Mesenchymal stem cell (in vitro differentiated cells and primary cell): ENCODE data around the gene RB1.

Source experiments
- DNase-seq: peaks from one replicate; pipeline ENCODE4 v3.0.0-alpha.2; 2013
- H2AFZ ChIP-seq: one replicate; pipeline ENCODE4 v1.6.1; 2013; ENCODE audit warnings: low read depth, mild to moderate bottlenecking, control low read depth, inconsistent platforms, low read length, moderate library complexity
- H2AK5ac ChIP-seq: 2 replicates; pipeline ENCODE4 v1.6.1; 2013; ENCODE audit warnings: low read length, moderate library complexity, mild to moderate bottlenecking, inconsistent platforms; ENCODE audit not compliant: severe bottlenecking
- H2BK120ac ChIP-seq: one replicate; pipeline ENCODE4 v1.6.1; 2013; ENCODE audit warnings: low read depth, mild to moderate bottlenecking, inconsistent platforms, low read length, moderate library complexity
- H2BK12ac ChIP-seq, 2 experiments: one replicate each; pipeline ENCODE4 v1.6.1; 2013; ENCODE audit warnings: inconsistent platforms in 2 of 2, low read length in 2 of 2, mild to moderate bottlenecking in 2 of 2, moderate library complexity in 2 of 2, control low read depth in 1 of 2
- H2BK15ac ChIP-seq: one replicate; pipeline ENCODE4 v1.6.1; 2013; ENCODE audit warnings: mild to moderate bottlenecking, low read depth, inconsistent platforms; ENCODE audit not compliant: poor library complexity, severe bottlenecking
- H2BK5ac ChIP-seq: 2 replicates; pipeline ENCODE4 v1.6.1; 2013; ENCODE audit warnings: low read depth, mild to moderate bottlenecking, low read length, control low read depth, inconsistent platforms; ENCODE audit not compliant: poor library complexity, severe bottlenecking
- H3K14ac ChIP-seq, 2 experiments: one replicate each; pipeline ENCODE4 v1.6.1; 2013; ENCODE audit warnings: inconsistent platforms in 2 of 2, low read length in 2 of 2, control low read depth in 1 of 2, mild to moderate bottlenecking in 1 of 2, moderate library complexity in 1 of 2
- H3K18ac ChIP-seq, 2 experiments: one replicate each; pipeline ENCODE4 v1.6.1; 2013; ENCODE audit warnings: inconsistent platforms in 2 of 2, low read length in 2 of 2, control low read depth in 1 of 2, low read depth in 1 of 2, mild to moderate bottlenecking in 1 of 2
- H3K23ac ChIP-seq, 2 experiments: one replicate each; pipeline ENCODE4 v1.6.1; 2013; ENCODE audit warnings: inconsistent platforms in 2 of 2, low read length in 2 of 2, mild to moderate bottlenecking in 2 of 2, moderate library complexity in 2 of 2, control low read depth in 1 of 2
- H3K27ac ChIP-seq: 2 replicates; pipeline ENCODE4 v1.5.1; 2013; ENCODE audit warnings: mild to moderate bottlenecking, moderate library complexity, low read length, control low read depth, inconsistent platforms; ENCODE audit not compliant: poor library complexity, severe bottlenecking
- H3K27me3 ChIP-seq, 2 experiments: 2 replicates each; pipeline versions ENCODE4 v1.6.1 to v1.7.0; 2013; ENCODE audit warnings: low read length in 2 of 2, mild to moderate bottlenecking in 2 of 2, moderate library complexity in 2 of 2, control low read depth in 1 of 2, inconsistent platforms in 1 of 2; ENCODE audit not compliant: control insufficient read depth in 1 of 2, insufficient read depth in 1 of 2
- H3K36me3 ChIP-seq, 2 experiments: 2 replicates each; pipeline versions ENCODE4 v1.6.1 to v1.7.0; 2013; ENCODE audit warnings: low read length in 2 of 2, control low read depth in 1 of 2, inconsistent platforms in 1 of 2, low read depth in 1 of 2, mild to moderate bottlenecking in 1 of 2; ENCODE audit not compliant: insufficient read depth in 2 of 2, control insufficient read depth in 1 of 2
- H3K4ac ChIP-seq, 2 experiments: one replicate each; pipeline ENCODE4 v1.6.1; 2013; ENCODE audit warnings: inconsistent platforms in 2 of 2, low read length in 2 of 2, mild to moderate bottlenecking in 2 of 2, moderate library complexity in 2 of 2, control low read depth in 1 of 2, low read depth in 1 of 2
- H3K4me1 ChIP-seq: 2 replicates; pipeline ENCODE4 v1.6.1; 2013; ENCODE audit warnings: low read depth, low read length, control low read depth; ENCODE audit not compliant: control insufficient read depth, insufficient read depth
- H3K4me2 ChIP-seq: 2 replicates; pipeline ENCODE4 v1.6.1; 2013; ENCODE audit warnings: low read length, mild to moderate bottlenecking, inconsistent platforms; ENCODE audit not compliant: poor library complexity, severe bottlenecking
- H3K4me3 ChIP-seq, 2 experiments: 2 replicates each; pipeline versions ENCODE4 v1.5.1 to v1.7.0; 2013; ENCODE audit warnings: low read length in 2 of 2, mild to moderate bottlenecking in 2 of 2, control low read depth in 1 of 2, low read depth in 1 of 2; ENCODE audit not compliant: insufficient read depth in 1 of 2
- H3K79me1 ChIP-seq: replicated peaks from 2 replicates; pipeline ENCODE4 v1.6.1; 2013; ENCODE audit warnings: mild to moderate bottlenecking, control low read depth, low read length, inconsistent platforms; ENCODE audit not compliant: poor library complexity, severe bottlenecking
- H3K9ac ChIP-seq: 2 replicates; pipeline ENCODE4 v1.7.0; 2013; ENCODE audit warnings: mild to moderate bottlenecking, low read length, moderate library complexity
- H3K9me3 ChIP-seq: 2 replicates; pipeline ENCODE4 v1.7.0; 2013; ENCODE audit warnings: mild to moderate bottlenecking, low read length; ENCODE audit not compliant: control insufficient read depth
- H4K8ac ChIP-seq: one replicate; pipeline ENCODE4 v1.6.1; 2013; ENCODE audit warnings: inconsistent platforms, mild to moderate bottlenecking, low read length, moderate library complexity
- H4K91ac ChIP-seq: one replicate; pipeline ENCODE4 v1.6.1; 2013; ENCODE audit warnings: mild to moderate bottlenecking, low read length, inconsistent platforms
- WGBS: methylation state at CpG from one replicate; pipeline ENCODE4 v1.1.7; 2013; ENCODE audit warnings: mixed read lengths; 5-methylcytosine and 5-hydroxymethylcytosine counted together

RB1 gene

GRCh38 chr13:48431431-48431830 lies 127.9 kb downstream of the RB1 start:
- no peak overlapping the region for H3K4me2 ChIP-seq
- 86% methylated on average over 3 of the region's 5 CpGs for WGBS

GRCh38 chr13:48431987-48432615 lies 128.6 kb downstream of the RB1 start:
- H2BK5ac ChIP-seq, result no peak overlapping the region
- no peak overlapping the region for H3K4ac ChIP-seq
- no peak overlapping the region for H4K91ac ChIP-seq
- no peak overlapping the region for H2BK12ac ChIP-seq
- H3K27ac ChIP-seq, result peak overlapping the region; percentile 69
- H2BK15ac ChIP-seq, result no peak overlapping the region
- H3K23ac ChIP-seq, result no peak overlapping the region
- H3K18ac ChIP-seq, result no peak overlapping the region
- no peak overlapping the region for H2BK120ac ChIP-seq
- H3K4me1 ChIP-seq, result no peaks in the 10 kb centered on the region
- no peaks in the 10 kb centered on the region for H3K9me3 ChIP-seq
- H3K36me3 ChIP-seq, result peaks cover 0 to 5% of the 10 kb centered on the region in 2 experiments
- H3K14ac ChIP-seq, result no peak overlapping the region
- H3K9ac ChIP-seq, result peak overlapping the region; percentile 50
- H3K4me3 ChIP-seq, result no peak overlapping the region
- no peak overlapping the region for H2AK5ac ChIP-seq
- DNase-seq, result peak; percentile 28
- H3K27me3 ChIP-seq, result no peaks in the 10 kb centered on the region
- peak overlapping the region; percentile 33 for H3K4me2 ChIP-seq
- no peak overlapping the region for H4K8ac ChIP-seq
- WGBS, result 55% methylated on average over 2 of the region's 2 CpGs
- no peak overlapping the region for H2AFZ ChIP-seq
- peaks cover 7% of the 10 kb centered on the region for H3K79me1 ChIP-seq

More at GRCh38 chr13:48431431-48431830, 127.9 kb downstream of the RB1 start:
- Histone ChIP-seq H2AK5ac (no peak overlapping the region), H3K36me3 (peaks cover 5% of the 10 kb centered on the region in 2 experiments), H3K9ac (peak overlapping the region; percentile 50), H3K4me3 (no peak overlapping the region), H2BK15ac (no peak overlapping the region), H3K27ac (peak overlapping the region; percentile 81), H4K8ac (no peak overlapping the region), H3K14ac (no peak overlapping the region), H2BK120ac (no peak overlapping the region), H4K91ac (no peak overlapping the region), H3K4me1 (no peaks in the 10 kb centered on the region), H2AFZ (no peak overlapping the region), H3K79me1 (peaks cover 8% of the 10 kb centered on the region), H3K9me3 (peaks cover 4% of the 10 kb centered on the region), H2BK12ac (no peak overlapping the region), H3K27me3 (no peaks in the 10 kb centered on the region), H3K18ac (no peak overlapping the region), H3K4ac (no peak overlapping the region), H2BK5ac (no peak overlapping the region), H3K23ac (no peak overlapping the region)
- peak; percentile 12 for DNase-seq

- Histone ChIP-seq H3K4me2 (no peak overlapping the region), H2BK15ac (no peak overlapping the region), H3K18ac (no peak overlapping the region), H2BK120ac (no peak overlapping the region), H4K91ac (no peak overlapping the region), H3K4me3 (no peak overlapping the region), H2BK12ac (no peak overlapping the region), H3K4ac (no peak overlapping the region), H3K9me3 (no peaks in the 10 kb centered on the region), H4K8ac (no peak overlapping the region), H3K14ac (no peak overlapping the region), H3K36me3 (peaks cover 0 to 5% of the 10 kb centered on the region in 2 experiments), H3K27ac (no peak overlapping the region), H2AK5ac (no peak overlapping the region), H3K23ac (no peak overlapping the region), H2BK5ac (no peak overlapping the region), H3K4me1 (no peaks in the 10 kb centered on the region), H3K9ac (no peak overlapping the region), H3K27me3 (no peaks in the 10 kb centered on the region), H2AFZ (no peak overlapping the region), H3K79me1 (peaks cover 8% of the 10 kb centered on the region)
- DNase-seq, result no peak
- 100% methylated on average over 1 of the region's 3 CpGs for WGBS
Measured at GRCh38 chr13:48434200-48434599, 130.6 kb downstream of the RB1 start.

GRCh38 chr13:48436661-48437288 lies 133.2 kb downstream of the RB1 start:
- Histone ChIP-seq H2BK120ac (no peak overlapping the region), H3K4me2 (no peak overlapping the region), H3K18ac (no peak overlapping the region), H2BK5ac (no peak overlapping the region), H3K9ac (peak overlapping the region; percentile 60), H2AK5ac (no peak overlapping the region), H2BK15ac (no peak overlapping the region), H3K36me3 (peaks cover 0 to 5% of the 10 kb centered on the region in 2 experiments), H2AFZ (no peak overlapping the region), H2BK12ac (no peak overlapping the region), H3K4me1 (no peaks in the 10 kb centered on the region), H3K9me3 (no peaks in the 10 kb centered on the region), H3K14ac (no peak overlapping the region), H4K91ac (no peak overlapping the region), H3K79me1 (peaks cover 6% of the 10 kb centered on the region), H3K4ac (no peak overlapping the region), H4K8ac (no peak overlapping the region), H3K27ac (no peak overlapping the region), H3K27me3 (no peaks in the 10 kb centered on the region), H3K23ac (no peak overlapping the region), H3K4me3 (no peak overlapping the region)
- DNase-seq, result no peak
- WGBS, result 55% methylated on average over 1 of the region's 2 CpGs
